ENCODE results near the gene MCOLN1.
"Not testable (repeated sequence)": the region's sequence is repeated elsewhere in the genome, so short reads cannot be mapped to it uniquely, and the experiment has no call there.

MCOLN1 gene

DNA sequence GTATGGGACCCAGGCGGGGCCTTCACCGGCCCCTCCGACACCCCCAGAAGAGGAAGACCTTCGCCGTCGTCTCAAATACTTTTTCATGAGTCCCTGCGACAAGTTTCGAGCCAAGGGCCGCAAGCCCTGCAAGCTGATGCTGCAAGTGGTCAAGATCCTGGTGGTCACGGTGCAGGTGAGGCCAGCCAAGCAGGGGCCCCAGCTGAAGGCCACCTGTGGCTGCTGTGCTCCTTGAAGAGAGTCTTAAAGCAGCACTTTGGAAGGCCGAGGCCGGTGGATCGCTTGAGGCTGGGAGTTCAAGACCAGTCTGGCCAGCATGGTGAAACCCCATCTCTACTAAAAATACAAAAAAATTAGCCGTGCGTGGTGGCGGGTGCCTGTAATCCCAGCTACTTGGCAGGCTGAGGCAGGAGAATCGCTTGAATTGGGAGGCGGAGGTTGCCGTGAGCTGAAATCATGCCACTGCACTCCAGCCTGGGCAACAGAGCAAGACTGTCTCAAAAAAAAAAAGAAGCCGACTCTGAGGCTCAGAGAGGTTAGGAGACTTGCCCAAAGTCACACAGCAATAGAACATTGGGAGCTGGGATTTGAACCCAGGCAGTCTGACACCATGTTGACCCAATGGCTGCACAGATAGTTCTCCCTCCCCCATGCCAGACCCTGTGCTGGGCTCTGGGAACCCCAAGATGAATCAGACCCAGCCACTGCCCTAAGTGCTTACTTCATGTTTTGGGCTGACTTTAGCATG lies 2.7 kb downstream of the MCOLN1 start:
- DNase-seq (ENCODE audit: low read depth): no peak

DNA sequence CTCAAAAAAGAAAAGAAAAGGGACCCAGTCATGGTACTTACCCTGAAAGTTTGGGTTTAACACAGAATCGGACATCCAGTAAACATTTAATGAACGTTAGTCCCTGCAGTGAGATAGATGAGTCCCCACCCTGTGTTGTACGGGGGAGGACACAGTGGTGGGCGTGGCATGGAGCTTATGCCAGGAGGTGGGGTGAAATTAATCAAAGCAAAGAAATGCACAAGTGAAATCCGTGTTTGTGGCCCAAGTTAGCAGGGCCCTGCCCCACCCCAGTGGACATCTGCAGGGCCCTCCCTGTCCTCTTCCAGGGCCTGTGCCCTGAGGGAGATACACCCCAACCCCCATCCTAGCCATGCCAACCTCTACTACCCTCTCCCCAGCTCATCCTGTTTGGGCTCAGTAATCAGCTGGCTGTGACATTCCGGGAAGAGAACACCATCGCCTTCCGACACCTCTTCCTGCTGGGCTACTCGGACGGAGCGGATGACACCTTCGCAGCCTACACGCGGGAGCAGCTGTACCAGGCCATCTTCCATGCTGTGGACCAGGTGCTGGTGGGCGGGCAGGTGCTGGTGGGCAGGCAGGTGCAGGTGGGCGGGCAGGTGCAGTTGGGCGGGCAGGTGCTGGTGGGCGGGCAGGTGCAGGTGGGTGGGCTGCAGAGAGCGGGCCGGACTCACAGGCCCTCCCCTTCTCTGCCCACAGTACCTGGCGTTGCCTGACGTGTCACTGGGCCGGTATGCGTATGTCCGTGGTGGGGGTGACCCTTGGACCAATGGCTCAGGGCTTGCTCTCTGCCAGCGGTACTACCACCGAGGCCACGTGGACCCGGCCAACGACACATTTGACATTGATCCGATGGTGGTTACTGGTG lies 3.9 kb downstream of the MCOLN1 start:
- DNase-seq (ENCODE audit: low read depth): no peak

- no peak for DNase-seq (ENCODE audit: low read depth)
Measured at GRCh38 chr19:7527516-7528191, 5.2 kb downstream of the MCOLN1 start.

DNA sequence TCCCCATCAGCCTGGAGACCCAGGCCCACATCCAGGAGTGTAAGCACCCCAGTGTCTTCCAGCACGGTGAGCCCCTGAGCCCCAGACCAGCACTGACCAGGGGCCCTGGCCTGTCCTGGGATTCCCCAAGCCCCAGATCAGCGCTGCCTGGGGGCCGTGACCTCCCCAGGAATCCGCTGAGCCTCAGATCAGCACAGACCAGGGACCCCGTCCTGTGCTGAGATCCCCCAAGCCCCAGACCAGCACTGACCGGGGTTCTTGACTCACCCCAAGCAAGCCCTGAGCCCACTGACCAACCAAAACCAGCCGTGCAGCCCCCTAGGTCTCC lies 5.7 kb downstream of the MCOLN1 start:
- no peak for DNase-seq (ENCODE audit: low read depth)

GRCh38 chr19:7528522-7529245 lies 6.3 kb downstream of the MCOLN1 start:
- no peak for DNase-seq (ENCODE audit: low read depth)

GRCh38 chr19:7529246-7529600 lies 6.8 kb downstream of the MCOLN1 start:
- no peak for DNase-seq (ENCODE audit: low read depth)

DNA sequence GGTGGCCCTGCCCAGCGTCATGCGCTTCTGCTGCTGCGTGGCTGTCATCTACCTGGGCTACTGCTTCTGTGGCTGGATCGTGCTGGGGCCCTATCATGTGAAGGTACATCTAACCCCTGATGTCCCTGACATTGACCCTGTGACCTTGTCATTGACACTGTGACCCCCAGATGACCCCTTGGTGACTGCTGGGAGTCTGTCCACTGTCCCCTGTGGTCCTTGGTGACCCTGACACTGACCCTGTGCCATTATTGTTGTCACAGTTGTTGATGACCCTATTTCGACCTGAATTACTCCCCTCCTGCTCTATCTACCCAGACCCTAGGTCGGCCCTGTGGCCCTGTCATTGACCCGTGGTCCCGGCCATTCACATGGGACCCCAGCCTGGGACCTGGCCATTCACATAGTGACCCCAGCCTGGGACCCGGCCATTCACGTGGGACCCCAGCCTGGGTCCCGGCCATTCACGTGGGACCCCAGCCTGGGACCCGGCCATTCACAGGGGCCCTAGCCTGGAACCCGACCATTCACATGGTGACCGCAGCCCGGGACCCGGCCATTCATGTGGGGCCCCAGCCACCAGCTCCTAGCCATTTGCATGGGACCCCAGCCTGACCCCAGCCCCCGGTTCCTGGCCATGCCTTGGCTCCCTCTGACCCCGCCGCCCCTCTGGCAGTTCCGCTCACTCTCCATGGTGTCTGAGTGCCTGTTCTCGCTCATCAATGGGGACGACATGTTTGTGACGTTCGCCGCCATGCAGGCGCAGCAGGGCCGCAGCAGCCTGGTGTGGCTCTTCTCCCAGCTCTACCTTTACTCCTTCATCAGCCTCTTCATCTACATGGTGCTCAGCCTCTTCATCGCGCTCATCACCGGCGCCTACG lies 7.4 kb downstream of the MCOLN1 start:
- DNase-seq (ENCODE audit: low read depth): no peak

DNA sequence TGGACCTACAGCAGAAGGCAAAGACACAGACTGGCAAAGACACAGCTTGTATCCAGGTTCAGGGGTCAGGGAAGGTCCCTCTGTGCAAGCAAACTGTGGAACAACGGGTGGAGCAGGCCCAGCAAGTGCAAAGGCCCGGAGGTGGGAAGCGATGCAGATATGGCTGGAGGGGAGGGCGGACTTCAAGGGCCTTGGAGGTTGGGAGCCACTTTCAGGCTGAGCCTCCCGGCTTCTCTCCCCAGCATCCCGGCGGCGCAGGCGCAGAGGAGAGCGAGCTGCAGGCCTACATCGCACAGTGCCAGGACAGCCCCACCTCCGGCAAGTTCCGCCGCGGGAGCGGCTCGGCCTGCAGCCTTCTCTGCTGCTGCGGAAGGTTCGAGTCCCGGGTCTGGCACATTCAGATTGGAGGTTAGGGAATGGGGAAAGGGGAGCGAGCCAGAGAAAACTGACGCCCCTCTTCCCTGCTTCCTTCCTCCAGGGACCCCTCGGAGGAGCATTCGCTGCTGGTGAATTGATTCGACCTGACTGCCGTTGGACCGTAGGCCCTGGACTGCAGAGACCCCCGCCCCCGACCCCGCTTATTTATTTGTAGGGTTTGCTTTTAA lies 11.0 kb downstream of the MCOLN1 start:
- DNase-seq (ENCODE audit: low read depth): peak; percentile 64

- peak; percentile 88 for DNase-seq (ENCODE audit: low read depth)
Measured at GRCh38 chr19:7533925-7534480, 11.6 kb downstream of the MCOLN1 start.

DNA sequence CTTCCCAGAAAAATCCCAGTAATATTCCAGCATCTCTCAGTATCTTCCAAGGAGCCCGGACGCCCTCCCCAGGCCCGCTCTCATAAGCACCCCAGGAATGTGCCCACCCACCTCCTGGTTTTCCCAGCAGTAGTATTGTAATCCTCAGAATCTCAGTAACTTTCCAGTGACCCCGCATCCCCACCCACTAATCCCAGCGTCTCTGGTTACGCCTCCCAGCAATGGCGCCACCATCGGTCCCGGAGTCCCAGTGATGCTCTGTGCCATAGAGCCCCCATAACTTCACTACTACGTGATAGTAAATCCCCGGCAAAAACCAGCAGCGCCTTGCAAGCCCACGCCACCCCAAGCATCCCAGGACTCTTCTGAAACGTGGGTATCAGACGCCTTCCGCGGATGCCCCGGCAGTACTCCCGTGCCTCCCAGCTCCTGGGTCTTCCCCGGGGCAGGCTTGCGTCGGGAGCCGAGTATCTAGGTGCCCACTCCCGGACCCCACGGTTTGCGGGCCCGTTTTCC lies 12.2 kb downstream of the MCOLN1 start:
- DNase-seq (ENCODE audit: low read depth): peak; percentile 93

GRCh38 chr19:7535047-7535997 lies 12.9 kb downstream of the MCOLN1 start, which contains the start of gene PNPLA6:
PNPLA6 (plus strand) TSS chr19:7535717; CDS start chr19:7535789, 72 bp downstream.
- peak; percentile 93 for DNase-seq (ENCODE audit: low read depth)

- DNase-seq (ENCODE audit: low read depth): no peak
Measured at GRCh38 chr19:7535998-7536695, 13.7 kb downstream of the MCOLN1 start.

- DNase-seq (ENCODE audit: low read depth): not testable (repeated sequence)
Measured at GRCh38 chr19:7538990-7539389, 16.6 kb downstream of the MCOLN1 start.

- no peak for DNase-seq (ENCODE audit: low read depth)
Measured at GRCh38 chr19:7539827-7540425, 17.5 kb downstream of the MCOLN1 start.

GRCh38 chr19:7540761-7541474 lies 18.5 kb downstream of the MCOLN1 start:
- DNase-seq (ENCODE audit: low read depth): peak; percentile 20

DNA sequence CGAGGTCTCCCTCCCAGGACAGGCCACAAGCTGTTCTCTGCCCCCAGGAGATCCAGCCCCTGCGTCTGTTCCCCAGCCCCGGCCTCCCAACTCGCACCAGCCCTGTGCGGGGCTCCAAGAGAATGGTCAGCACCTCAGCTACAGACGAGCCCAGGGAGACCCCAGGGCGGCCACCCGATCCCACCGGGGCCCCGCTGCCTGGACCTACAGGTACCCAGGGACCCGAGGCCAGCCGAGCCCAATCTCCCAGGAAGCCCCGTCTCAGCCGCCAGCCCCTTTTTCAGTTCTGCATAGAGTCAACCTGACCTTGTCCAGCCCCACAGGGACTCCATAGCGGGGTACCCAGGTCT lies 19.0 kb downstream of the MCOLN1 start:
- no peak for DNase-seq (ENCODE audit: low read depth)

GRCh38 chr19:7541828-7542443 lies 19.5 kb downstream of the MCOLN1 start:
- DNase-seq (ENCODE audit: low read depth): no peak
